Neural cell (in vitro differentiated cells): ENCODE results near the gene FAM20C.

Experiments
- EP300 ChIP-seq: fragments of 450-650 bp; conservative IDR thresholded peaks from 2 replicates; pipeline ENCODE4 v1.6.1; 2014; ENCODE audit warnings: antibody characterized with exemption, mild to moderate bottlenecking, moderate library complexity; ENCODE audit not compliant: poor library complexity, severe bottlenecking
- REST ChIP-seq: IDR thresholded peaks from 2 replicates; pipeline ENCODE4 v1.6.1; 2012; ENCODE audit warnings: borderline replicate concordance
- SMC3 ChIP-seq: fragments of 450-650 bp; conservative IDR thresholded peaks from 2 replicates; pipeline ENCODE4 v1.6.1; 2014; ENCODE audit warnings: antibody characterized with exemption, mild to moderate bottlenecking, moderate library complexity; ENCODE audit not compliant: poor library complexity

- TF ChIP-seq EP300: no peak
- no peak for TF ChIP-seq SMC3
- TF ChIP-seq REST: no peak
Measured at GRCh38 chr7:232410-233248, 40.3 kb downstream of the FAM20C start.
